A673 (cell line): ENCODE data around the gene KRTAP5-7. TPM values are rescaled to one million over a fixed set of nuclear protein-coding genes. Genes with fewer than 3 reads are reported as not detected.

Experiments
- BruUV-seq: library from RNA; stranded (reverse); fragments of 400-500 nt; replicated peaks from 2 replicates; lab custom pipeline; 2021; lab: Mats Ljungman, UMichigan
- CTCF ChIA-PET: fragments of 300-600 bp; sonication (Branson Sonifier 250); formaldehyde crosslinking; loops from one replicate; lab custom pipeline; 2022; ENCODE audit warnings: antibody characterized with exemption; lab: Charles Lee
- POLR2A ChIA-PET: fragments of 300-600 bp; sonication (Branson Sonifier 250); formaldehyde crosslinking; loops from one replicate; lab custom pipeline; 2022; ENCODE audit warnings: antibody characterized with exemption; ENCODE audit not compliant: low non-redundant PET; lab: Charles Lee
- DNase-seq: peaks from one replicate; pipeline ENCODE4 v3.0.0-alpha.2; 2015; ENCODE audit warnings: low spot score
- H3K27ac ChIP-seq: fragments of 200-600 bp; sonication (generic); 2 replicates; pipeline ENCODE4 v1.5.1; 2016; ENCODE audit warnings: mixed run types, low read depth, mild to moderate bottlenecking, mixed read lengths, antibody characterized with exemption, low read length; ENCODE audit not compliant: poor library complexity, severe bottlenecking
- H3K27me3 ChIP-seq: fragments of 200-600 bp; sonication (generic); replicated peaks from 2 replicates; pipeline ENCODE4 v1.6.1; 2017; ENCODE audit warnings: mixed run types, low read depth, mild to moderate bottlenecking, mixed read lengths, antibody characterized with exemption, low read length; ENCODE audit not compliant: insufficient read depth, poor library complexity
- H3K36me3 ChIP-seq: fragments of 200-600 bp; sonication (generic); 2 replicates; pipeline ENCODE4 v1.6.1; 2016; ENCODE audit warnings: mixed run types, mild to moderate bottlenecking, mixed read lengths, antibody characterized with exemption, low read length; ENCODE audit not compliant: insufficient read depth, poor library complexity, severe bottlenecking
- H3K4me1 ChIP-seq: fragments of 200-600 bp; sonication (generic); 2 replicates; pipeline ENCODE4 v1.6.1; 2017; ENCODE audit warnings: mixed run types, mild to moderate bottlenecking, mixed read lengths, antibody characterized with exemption, low read length; ENCODE audit not compliant: insufficient read depth, poor library complexity, severe bottlenecking
- H3K4me3 ChIP-seq: fragments of 200-600 bp; sonication (generic); 2 replicates; pipeline ENCODE4 v1.5.1; 2016; ENCODE audit warnings: low read depth, mixed run types, mild to moderate bottlenecking, mixed read lengths, low read length; ENCODE audit not compliant: poor library complexity, severe bottlenecking
- H3K9me3 ChIP-seq: fragments of 200-600 bp; sonication (generic); 2 replicates; pipeline ENCODE4 v1.6.1; 2016; ENCODE audit warnings: mixed run types, low read depth, mild to moderate bottlenecking, mixed read lengths, antibody characterized with exemption, low read length; ENCODE audit not compliant: poor library complexity, severe bottlenecking
- CTCF ChIP-seq: fragments of 300-800, 200-600 bp; sonication (generic); conservative IDR thresholded peaks from 2 replicates; pipeline ENCODE4 v1.5.1; 2017; ENCODE audit warnings: low read depth, mild to moderate bottlenecking, antibody characterized with exemption, low read length, moderate library complexity, mixed read lengths
- EZH2 ChIP-seq: fragments of 200-600 bp; sonication (generic); IDR thresholded peaks from 2 replicates; pipeline ENCODE4 v1.6.1; 2017; ENCODE audit warnings: borderline replicate concordance, low read depth, mild to moderate bottlenecking, mixed read lengths, antibody characterized with exemption, low read length; ENCODE audit not compliant: poor library complexity, severe bottlenecking
- intact Hi-C: fragments of 100-400 bp; cut with micrococcal nuclease; formaldehyde crosslinking; loops from one replicate; pipeline ENCODE4 v1.10.0; 2022; ENCODE audit not compliant: unreplicated experiment
- total RNA-seq: library from RNA; stranded (reverse); gene quantifications from 2 replicates; pipeline ENCODE4 v1.2.3, GENCODE V29; 2021

Gene KRTAP5-7
- total RNA-seq, 1 experiment from 2014 or later, result not detected

- no peak overlapping the region for H3K4me3 ChIP-seq
- no TSS peak for BruUV-seq
- ChIA-PET POLR2A (no interaction called here), CTCF (no interaction called here)
- intact Hi-C loops, result no loop called here
- DNase-seq, result no peak
- H3K9me3 ChIP-seq, result no peaks in the 10 kb centered on the region
- no peaks in the 10 kb centered on the region for H3K4me1 ChIP-seq
- TF ChIP-seq EZH2, result no peak
- no peak for TF ChIP-seq CTCF
- no peaks in the 10 kb centered on the region for H3K36me3 ChIP-seq
- H3K27ac ChIP-seq, result no peak overlapping the region
- H3K27me3 ChIP-seq, result no peaks in the 10 kb centered on the region
Measured at GRCh38 chr11:71518506-71519471, 8.3 kb upstream of the KRTAP5-7 start.

- no peaks in the 10 kb centered on the region for H3K4me1 ChIP-seq
- H3K4me3 ChIP-seq, result no peak overlapping the region
- BruUV-seq, result no TSS peak
- no peaks in the 10 kb centered on the region for H3K9me3 ChIP-seq
- TF ChIP-seq CTCF (no peak), EZH2 (no peak)
- ChIA-PET POLR2A (no interaction called here), CTCF (no interaction called here)
- no peak overlapping the region for H3K27ac ChIP-seq
- DNase-seq, result no peak
- no peaks in the 10 kb centered on the region for H3K27me3 ChIP-seq
- intact Hi-C loops, result no loop called here
- H3K36me3 ChIP-seq, result no peaks in the 10 kb centered on the region
Measured at GRCh38 chr11:71519546-71519945, 7.5 kb upstream of the KRTAP5-7 start.

- no peaks in the 10 kb centered on the region for H3K27me3 ChIP-seq
- H3K4me1 ChIP-seq, result no peaks in the 10 kb centered on the region
- BruUV-seq, result no TSS peak
- POLR2A ChIA-PET, result no interaction called here
- no peak overlapping the region for H3K4me3 ChIP-seq
- intact Hi-C loops, result no loop called here
- TF ChIP-seq EZH2 (no peak), CTCF (no peak)
- H3K9me3 ChIP-seq, result no peaks in the 10 kb centered on the region
- DNase-seq, result no peak
- CTCF ChIA-PET, result interaction anchor here (0.6 kb wide), 1 partner anchor 73 kb away, joined by 4 read pairs; the partner anchor contains the start of gene NADSYN1
- no peak overlapping the region for H3K27ac ChIP-seq
- no peaks in the 10 kb centered on the region for H3K36me3 ChIP-seq
Measured at GRCh38 chr11:71525188-71525937, 1.7 kb upstream of the KRTAP5-7 start.
